Retinal pigment epithelial cell (primary cell): ENCODE measurements around the gene TMEM202.
"Not testable (repeated sequence)": the region's sequence is repeated elsewhere in the genome, so short reads cannot be mapped to it uniquely, and the experiment has no call there.

Experiments
- DNase-seq: peaks from one replicate; pipeline ENCODE4 v3.0.0-alpha.2; 2010; ENCODE audit warnings: low read depth
- H3K4me3 ChIP-seq: 2 replicates; pipeline ENCODE4 v1.5.1; 2011; ENCODE audit warnings: mild to moderate bottlenecking, low read length, control low read depth, moderate library complexity
- CTCF ChIP-seq: conservative IDR thresholded peaks from 2 replicates; pipeline ENCODE4 v1.5.1; 2011; ENCODE audit warnings: low read depth, low read length, control low read depth, inconsistent platforms

TMEM202 gene

GRCh38 chr15:72368325-72368724, 29.8 kb upstream of the TMEM202 start:
- no peak for TF ChIP-seq CTCF
- no peak overlapping the region for H3K4me3 ChIP-seq
- no peak for DNase-seq

GRCh38 chr15:72368899-72369298, 29.2 kb upstream of the TMEM202 start:
- H3K4me3 ChIP-seq = no peak overlapping the region
- TF ChIP-seq CTCF = no peak
- DNase-seq = no peak

GRCh38 chr15:72369964-72370363, 28.1 kb upstream of the TMEM202 start:
- no peak for DNase-seq
- no peak for TF ChIP-seq CTCF
- H3K4me3 ChIP-seq = no peak overlapping the region

- no peak for DNase-seq
- no peak overlapping the region for H3K4me3 ChIP-seq
- TF ChIP-seq CTCF = no peak
These were observed 25.7 kb upstream of the TMEM202 start for GRCh38 chr15:72372361-72372760.

- peak overlapping the region; percentile 89 for H3K4me3 ChIP-seq
- TF ChIP-seq CTCF = no peak
- DNase-seq = no peak
These were observed 22.6 kb upstream of the TMEM202 start for GRCh38 chr15:72375501-72375845.

GRCh38 chr15:72375846-72376581, 22.1 kb upstream of the TMEM202 start, which contains the start of gene HEXA:
TSS of gene HEXA (minus strand) at chr15:72376014. CDS start at chr15:72375972, 42 bp downstream.
- DNase-seq = peak; percentile 77
- H3K4me3 ChIP-seq = peak within 1 kb of the TSS; percentile 89
- no peak for TF ChIP-seq CTCF

- H3K4me3 ChIP-seq = no peak overlapping the region
- DNase-seq = no peak
- TF ChIP-seq CTCF = no peak
These were observed 20.8 kb upstream of the TMEM202 start for GRCh38 chr15:72377331-72377730.

GRCh38 chr15:72379106-72379505, 19.0 kb upstream of the TMEM202 start:
- not testable (repeated sequence) for H3K4me3 ChIP-seq, DNase-seq
